Ishikawa (cell line): ENCODE measurements around the gene CAMKK1.

Source experiments
- CEBPB ChIP-seq: IDR thresholded peaks from 2 replicates; pipeline ENCODE4 v1.6.1; 2012
- CREB1 ChIP-seq: IDR thresholded peaks from 2 replicates; pipeline ENCODE4 v1.6.1; 2012; ENCODE audit warnings: low read depth
- EGR1 ChIP-seq: IDR thresholded peaks from 2 replicates; pipeline ENCODE4 v1.6.1; 2012
- EP300 ChIP-seq: IDR thresholded peaks from 2 replicates; pipeline ENCODE4 v1.6.1; 2012; ENCODE audit warnings: borderline replicate concordance
- FOXM1 ChIP-seq: IDR thresholded peaks from 2 replicates; pipeline ENCODE4 v1.6.1; 2012; ENCODE audit warnings: low read depth, borderline replicate concordance
- MAX ChIP-seq: IDR thresholded peaks from 2 replicates; pipeline ENCODE4 v1.6.1; 2012
- NFIC ChIP-seq: IDR thresholded peaks from 2 replicates; pipeline ENCODE4 v1.6.1; 2012
- RAD21 ChIP-seq: IDR thresholded peaks from 2 replicates; pipeline ENCODE4 v1.6.1; 2012; ENCODE audit warnings: low read depth
- REST ChIP-seq: IDR thresholded peaks from 2 replicates; pipeline ENCODE4 v1.6.1; 2012; ENCODE audit warnings: low read depth, mild to moderate bottlenecking
- TAF1 ChIP-seq: IDR thresholded peaks from 2 replicates; pipeline ENCODE4 v1.6.1; 2012; ENCODE audit warnings: low read depth, mild to moderate bottlenecking
- TCF12 ChIP-seq: IDR thresholded peaks from 2 replicates; pipeline ENCODE4 v1.6.1; 2012; ENCODE audit warnings: low read depth
- TEAD4 ChIP-seq: IDR thresholded peaks from 2 replicates; pipeline ENCODE4 v1.6.1; 2012
- YY1 ChIP-seq: IDR thresholded peaks from 2 replicates; pipeline ENCODE4 v1.6.1; 2012; ENCODE audit warnings: low read depth
- ZBTB7A ChIP-seq: IDR thresholded peaks from 2 replicates; pipeline ENCODE4 v1.6.1; 2012; ENCODE audit warnings: low read depth
- TF ChIP-seq, protein P1 (sequence below): IDR thresholded peaks from 2 replicates; pipeline ENCODE4 v1.6.1; 2012

Gene CAMKK1

GRCh38 chr17:3889325-3890012 is 3.4 kb downstream of the CAMKK1 start:
- TF ChIP-seq MAX, result no peak
- no peak for TF ChIP-seq TAF1
- no peak for TF ChIP-seq ZBTB7A
- TF ChIP-seq NFIC, result no peak
- no peak for TF ChIP-seq TEAD4
- no peak for TF ChIP-seq REST
- TF ChIP-seq EGR1, result no peak
- TF ChIP-seq RAD21, result no peak

DNA sequence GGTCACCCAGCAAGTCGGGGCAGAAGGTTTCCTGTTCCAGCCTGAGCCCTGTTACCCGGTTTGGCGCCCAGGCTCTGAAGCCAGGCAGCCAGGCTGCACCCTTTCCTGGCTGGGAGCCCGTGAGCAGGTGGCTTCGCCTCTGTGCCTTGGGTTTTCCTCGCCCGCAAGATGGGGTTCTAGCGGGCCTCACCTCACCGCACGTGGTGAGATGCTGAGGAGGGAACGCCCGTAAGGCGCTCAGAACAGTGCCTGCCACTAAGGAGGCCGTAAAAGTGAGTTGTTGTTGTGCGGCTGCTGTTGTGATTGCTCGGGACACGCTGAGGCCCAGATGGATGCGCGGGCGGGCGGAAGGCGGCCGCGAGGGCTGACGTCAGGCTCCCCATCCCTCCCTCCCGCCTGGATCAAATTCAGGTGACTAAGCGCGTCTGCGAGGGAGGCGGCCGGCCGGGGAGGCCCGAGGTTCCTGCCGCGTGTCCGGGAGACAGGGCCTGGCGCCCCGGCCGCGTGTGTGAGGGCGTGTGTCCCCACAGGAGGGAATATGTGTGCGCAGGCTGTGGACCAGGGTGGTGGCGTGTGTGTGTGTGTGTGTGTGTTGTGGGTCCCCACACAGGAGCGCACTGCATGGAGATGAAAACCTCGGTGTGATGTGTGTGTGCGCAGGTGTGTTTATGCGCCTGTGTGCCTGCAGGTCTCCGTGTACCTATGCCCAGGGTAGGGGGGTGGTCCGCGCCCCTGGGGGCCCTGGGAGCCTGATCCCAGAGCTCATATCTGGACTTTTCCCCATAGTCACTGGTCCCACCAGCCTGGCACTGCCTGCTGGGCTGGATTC is 4.3 kb downstream of the CAMKK1 start:
- TF ChIP-seq FOXM1 (no peak), EGR1 (peak; percentile 58), ZBTB7A (peak; percentile 67; the same call in 1 of the 2 replicates), RAD21 (no peak), TEAD4 (peak; percentile 23; the same call in 1 of the 2 replicates), EP300 (peak; percentile 65; the same call in 1 of the 2 replicates), MAX (peak; percentile 97), CEBPB (no peak), TAF1 (0 out of 2 replicates have a peak, but pooled peaks have one; percentile 34), CREB1 (peak; percentile 44), REST (no peak), TCF12 (peak; percentile 61; the same call in 1 of the 2 replicates), YY1 (peak; percentile 25; the same call in 1 of the 2 replicates), NFIC (peak; percentile 60)
- TF ChIP-seq, protein P1, sequence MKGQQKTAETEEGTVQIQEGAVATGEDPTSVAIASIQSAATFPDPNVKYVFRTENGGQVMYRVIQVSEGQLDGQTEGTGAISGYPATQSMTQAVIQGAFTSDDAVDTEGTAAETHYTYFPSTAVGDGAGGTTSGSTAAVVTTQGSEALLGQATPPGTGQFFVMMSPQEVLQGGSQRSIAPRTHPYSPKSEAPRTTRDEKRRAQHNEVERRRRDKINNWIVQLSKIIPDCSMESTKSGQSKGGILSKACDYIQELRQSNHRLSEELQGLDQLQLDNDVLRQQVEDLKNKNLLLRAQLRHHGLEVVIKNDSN, result peak; percentile 44

DNA sequence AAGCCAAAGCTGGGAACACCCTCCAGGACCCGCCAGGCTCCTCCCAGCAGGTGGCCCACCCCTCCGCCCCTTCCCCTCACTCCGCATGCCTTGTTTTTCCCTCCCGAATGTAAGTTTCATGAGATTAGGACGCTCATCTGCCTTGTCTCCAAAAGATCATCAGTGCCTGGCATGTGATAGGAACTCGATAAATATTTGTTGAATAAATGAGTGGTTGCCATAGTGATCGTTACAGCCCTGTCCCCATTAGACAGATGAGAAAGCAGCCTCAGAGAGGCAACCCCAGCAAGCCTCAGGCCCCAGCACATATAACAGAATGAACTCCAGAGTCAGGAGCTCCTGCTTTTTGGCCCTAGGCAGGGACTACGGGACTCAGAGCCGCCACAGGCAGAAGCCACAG is 5.0 kb downstream of the CAMKK1 start:
- TF ChIP-seq CEBPB (no peak), TAF1 (no peak), YY1 (no peak), TEAD4 (no peak), ZBTB7A (no peak), RAD21 (no peak)

DNA sequence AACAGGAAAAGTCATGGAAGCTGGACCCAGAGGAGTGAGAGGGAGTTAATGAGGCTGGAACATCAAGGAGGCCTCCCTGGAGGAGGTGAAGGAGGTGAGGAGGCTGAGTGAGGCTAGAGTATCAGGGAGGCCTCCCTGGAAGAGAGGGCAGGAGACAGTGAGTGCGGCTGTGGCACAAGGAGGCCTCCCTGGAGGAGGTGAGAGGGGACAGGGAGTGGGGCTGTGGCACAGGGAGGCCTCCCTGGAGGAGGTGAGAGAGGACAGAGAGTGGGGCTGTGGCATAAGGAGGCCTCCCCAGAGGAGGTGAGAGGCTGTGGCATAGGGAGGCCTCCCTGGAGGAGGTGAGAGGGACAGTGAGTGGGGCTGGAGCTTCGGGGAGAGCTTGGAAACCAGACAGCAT is 5.5 kb downstream of the CAMKK1 start:
- no peak for TF ChIP-seq TCF12
- no peak for TF ChIP-seq MAX

DNA sequence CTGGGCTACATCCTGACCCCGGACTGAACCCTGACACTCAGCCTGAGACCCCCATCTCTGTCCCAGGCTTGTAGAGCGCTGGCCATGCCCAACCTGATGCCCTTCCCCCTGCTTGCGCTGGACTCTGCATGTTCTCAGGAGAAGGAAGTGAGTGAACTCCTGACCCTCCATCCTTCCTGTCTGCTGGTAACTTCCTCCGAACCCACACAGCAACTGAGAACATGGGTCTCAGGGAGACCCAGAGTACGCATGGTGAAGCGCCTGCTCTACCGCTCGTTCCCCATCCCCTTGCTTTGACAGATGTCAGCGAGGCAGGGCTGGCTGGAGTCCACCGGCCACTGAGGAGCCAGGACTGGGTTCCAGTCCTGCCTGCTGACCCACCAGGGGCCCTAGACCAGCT is 6.1 kb downstream of the CAMKK1 start:
- TF ChIP-seq ZBTB7A (no peak), EGR1 (no peak), CEBPB (no peak), EP300 (no peak), REST (no peak), TAF1 (no peak), CREB1 (no peak), FOXM1 (no peak), YY1 (no peak), NFIC (no peak), MAX (no peak), TEAD4 (no peak), RAD21 (no peak), TCF12 (no peak)
- TF ChIP-seq, protein P1, result no peak
